HG02759 (cell line): Measurements from ENCODE around the gene LAMC3.

Experiments used
- ATAC-seq: cut with Tn5 transposase; IDR thresholded peaks from one replicate; pipeline ENCODE4 v1.9.1; 2021; ENCODE audit warnings: mild to moderate bottlenecking, moderate library complexity; ENCODE audit not compliant: unreplicated experiment

The LAMC3 gene

DNA sequence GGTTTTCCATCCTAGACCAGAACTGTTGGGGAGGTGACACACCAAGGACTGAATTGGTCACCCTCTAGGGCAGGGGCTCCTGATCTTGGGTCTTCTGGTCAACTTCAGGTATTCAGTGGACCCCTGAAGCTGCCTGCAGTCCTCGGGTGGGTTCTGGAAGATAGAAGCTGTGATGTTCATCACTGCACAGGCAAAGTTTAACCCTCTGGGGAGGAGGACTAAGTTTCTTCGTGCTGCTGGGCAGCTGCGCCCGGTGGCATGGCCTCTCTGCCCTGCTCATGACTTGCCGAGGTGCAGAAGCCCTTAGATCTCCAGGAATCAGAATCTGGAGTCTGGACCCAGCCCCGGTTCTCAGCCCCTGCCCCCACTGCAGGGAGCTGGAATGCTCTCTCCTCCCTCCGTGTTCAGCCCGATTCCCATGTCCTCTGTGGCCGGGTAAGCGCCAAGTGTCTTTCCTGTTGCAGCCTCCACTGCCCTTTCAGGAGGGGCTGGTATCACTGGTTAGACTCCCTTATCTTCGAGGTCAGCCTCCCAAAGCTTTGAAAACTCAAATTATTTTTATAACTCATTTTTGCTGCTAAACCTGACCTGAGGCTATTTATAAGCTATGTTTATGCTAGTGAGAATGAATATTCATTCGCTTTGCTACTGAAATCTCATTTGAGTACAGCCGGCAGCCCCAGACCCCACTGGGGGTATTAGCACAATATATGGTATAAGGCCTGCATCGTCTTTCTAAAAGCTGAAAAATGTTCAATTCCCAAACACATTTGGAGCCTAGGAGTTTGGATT, 1.7 kb downstream of the LAMC3 start:
- ATAC-seq = no peak

DNA sequence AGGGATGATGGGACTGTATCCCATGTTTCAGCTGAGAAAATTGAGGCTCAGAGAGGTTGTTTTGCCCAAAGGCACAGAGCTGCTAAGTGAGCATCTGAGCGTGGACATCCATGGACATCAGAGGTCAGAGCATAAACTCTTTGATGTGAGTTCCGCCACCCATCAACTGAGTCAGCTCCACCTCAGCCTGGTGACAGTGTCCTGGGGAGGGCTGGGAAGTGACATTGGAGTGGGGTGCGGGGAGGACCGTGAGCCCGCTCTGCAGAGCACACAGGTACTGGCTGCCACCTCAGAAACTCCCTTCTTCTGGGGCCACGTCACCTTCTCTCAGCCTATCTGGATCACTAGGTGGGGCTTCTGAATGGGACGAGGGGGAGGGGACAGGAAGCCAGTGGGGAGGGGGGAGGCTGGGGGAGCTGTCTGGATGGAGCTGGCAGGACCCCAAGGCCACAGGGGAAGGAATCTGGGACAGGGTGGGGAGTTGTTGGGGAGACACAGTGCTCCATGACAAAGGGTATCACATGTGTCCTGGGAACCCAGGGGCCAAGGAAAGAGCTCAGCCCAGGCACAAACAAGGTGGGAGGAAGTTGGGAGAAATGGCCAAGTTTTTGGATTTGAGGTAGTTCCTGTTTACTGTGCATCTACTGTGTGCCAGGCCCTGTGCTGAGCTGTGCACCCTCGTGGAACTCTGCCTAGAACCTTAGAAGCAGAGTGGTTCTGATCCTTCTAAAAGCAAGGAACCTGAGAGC, 2.5 kb downstream of the LAMC3 start:
- no peak for ATAC-seq

DNA sequence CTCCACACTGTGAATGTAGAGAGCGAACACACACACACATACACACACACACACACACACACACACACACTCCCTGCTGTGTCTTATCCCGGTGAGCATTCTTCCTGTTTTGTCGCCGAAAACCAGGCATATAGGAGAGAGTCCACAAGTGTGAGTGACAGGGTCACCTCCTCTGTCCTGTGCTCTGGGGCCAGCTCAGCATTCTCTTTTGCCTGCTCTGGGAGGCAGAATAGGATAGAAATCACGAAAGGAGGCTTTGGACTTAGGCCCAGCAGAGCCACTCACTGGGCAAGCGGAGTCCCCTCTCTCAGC, 3.0 kb downstream of the LAMC3 start:
- ATAC-seq = no peak

DNA sequence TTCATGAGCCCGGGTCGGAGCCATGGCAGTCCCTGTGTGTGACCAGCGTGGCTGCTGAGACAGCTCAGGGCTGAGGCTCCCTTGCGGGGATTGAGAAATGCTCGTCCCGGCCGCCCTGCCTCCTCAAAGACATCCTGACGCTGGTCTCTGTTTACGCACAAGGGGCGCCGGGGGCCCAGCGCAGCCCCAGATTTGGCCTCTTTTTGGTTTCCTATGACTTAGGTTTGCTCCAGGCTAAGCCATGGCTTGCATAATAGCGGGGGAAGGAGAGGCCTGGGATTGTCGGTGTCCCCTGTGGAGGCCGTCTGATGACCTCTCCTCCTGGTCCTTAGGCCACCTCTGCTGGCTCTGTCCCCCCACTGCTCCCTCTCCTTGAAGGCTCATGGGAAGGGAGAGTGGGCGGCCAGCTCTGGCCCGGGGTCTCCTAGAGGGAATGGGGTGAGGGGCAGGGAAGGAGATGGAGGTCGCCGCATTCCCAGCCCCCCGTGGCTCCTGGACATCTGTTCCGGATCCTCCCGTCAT, 3.5 kb downstream of the LAMC3 start:
- no peak for ATAC-seq

DNA sequence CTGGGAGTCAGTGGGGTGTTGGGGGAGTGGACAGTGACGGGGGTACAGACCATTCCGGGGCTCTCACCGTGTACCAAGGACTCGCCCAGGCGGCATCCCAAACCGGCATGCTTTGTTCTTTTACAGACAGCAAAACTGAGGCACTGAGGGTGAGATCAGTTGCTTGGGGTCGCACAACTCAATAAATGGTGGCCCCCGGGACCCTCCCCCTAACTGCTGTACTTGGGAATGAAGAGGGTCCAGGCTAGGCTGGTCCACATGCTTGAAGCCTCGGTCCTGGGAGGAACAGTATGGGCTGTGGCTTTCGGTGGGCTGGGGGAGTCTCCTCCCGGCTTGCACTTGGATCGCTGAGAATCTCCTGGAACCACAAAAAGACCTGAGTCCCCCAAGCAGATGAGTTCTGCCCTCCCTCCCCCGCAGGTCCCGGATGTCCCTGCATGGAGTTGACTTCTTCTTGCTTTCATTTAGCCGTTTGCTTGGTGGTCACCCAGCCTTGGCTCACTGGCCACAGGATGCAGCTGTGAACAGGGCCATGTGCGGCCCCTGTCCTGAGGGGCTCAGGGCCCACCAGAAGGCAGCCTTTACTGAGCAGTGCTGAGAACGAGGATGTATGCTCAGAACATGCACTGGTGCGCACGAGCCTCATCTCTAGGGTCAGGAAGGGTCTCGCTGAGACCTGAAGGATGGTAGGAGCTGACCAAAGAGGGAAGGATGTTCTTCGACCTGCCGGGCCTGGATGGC, 4.2 kb downstream of the LAMC3 start:
- ATAC-seq = no peak

DNA sequence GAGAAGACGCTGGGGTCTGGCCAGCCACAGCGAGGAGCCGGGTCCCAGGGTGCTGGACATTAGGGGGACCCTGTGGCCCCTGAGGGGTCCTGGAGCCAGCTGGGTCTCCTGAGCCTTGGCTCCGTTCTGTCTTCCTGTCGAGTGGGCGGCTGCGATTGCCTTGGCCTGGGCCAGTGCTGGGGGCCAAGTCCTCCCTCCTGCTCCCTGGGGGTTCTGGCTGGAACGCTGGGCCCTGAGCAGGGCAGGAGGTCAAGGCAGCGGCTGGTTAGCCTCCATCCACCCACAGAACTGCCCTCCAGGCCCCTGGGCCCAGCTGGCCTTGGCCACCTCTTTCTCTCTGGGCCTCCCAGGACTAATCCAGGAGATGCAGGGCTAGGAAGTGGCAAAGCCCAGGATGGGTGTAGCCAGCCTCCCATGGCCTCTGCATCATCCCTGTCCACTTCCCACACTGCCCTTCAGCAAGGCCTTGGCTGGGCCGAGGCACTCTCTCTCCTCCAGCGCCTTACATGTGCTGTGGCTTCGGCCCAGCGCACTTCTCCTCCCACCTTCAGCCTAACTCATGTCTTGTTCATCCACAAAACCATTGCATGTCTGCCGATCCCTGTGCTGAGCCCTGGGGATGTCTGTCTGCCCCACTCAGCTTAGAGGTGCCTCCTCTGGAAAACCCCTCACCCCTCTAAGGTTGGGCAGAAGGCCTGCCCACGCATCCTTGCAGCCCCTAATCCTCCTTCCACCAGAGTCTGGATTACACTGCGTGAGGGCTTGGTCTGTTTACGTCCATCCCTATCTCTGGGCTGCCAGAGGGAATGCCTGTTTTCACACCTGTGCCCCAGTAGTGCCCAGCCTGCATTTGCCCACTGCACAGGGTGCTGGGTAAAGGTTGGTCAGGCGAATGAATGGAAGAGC, 5.0 kb downstream of the LAMC3 start:
- ATAC-seq = no peak

DNA sequence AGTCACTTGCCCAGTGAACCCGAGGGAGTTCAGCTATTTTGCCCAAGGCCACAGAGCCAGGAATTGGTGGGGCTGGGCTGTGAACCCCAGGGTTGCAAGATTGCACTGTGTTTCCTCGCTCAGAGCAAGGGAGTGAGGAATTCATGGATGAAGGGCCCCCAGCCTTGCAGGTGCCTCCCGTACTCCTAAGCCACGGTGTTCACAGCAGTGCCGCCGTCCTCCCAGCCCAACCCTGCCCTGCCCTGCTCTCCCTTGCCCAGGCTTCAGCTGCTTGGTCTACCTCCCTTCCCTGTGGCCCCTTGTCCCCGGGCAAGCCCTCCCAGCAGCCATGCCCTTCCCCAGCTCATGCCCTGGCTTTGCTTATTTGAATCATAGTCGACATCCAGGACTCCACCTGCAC, 6.1 kb downstream of the LAMC3 start:
- no peak for ATAC-seq

DNA sequence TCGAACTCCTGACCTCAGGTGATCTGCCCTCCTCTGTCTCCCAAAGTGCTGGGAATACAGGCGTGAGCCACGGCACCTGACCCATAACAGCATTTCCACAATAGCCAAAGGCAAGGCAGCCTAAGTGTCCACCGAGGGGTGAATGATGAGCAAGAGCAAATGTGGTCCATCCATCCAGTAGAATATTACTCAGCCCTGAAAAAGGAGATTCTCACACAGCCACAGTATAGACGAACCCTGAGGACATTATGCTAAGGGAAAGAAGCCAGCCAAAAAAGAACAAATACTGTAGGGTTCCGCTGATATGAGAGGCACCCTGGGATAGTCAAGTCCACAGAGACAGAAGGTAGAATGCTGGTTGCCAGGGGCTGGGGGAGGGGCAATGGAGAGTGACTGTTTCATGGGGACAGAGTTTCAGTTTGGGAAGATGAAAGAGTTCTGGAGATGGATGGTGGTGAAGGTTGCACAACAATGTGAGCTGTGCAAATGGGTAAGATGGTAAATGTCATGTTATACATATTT, 7.0 kb downstream of the LAMC3 start:
- no peak for ATAC-seq

DNA sequence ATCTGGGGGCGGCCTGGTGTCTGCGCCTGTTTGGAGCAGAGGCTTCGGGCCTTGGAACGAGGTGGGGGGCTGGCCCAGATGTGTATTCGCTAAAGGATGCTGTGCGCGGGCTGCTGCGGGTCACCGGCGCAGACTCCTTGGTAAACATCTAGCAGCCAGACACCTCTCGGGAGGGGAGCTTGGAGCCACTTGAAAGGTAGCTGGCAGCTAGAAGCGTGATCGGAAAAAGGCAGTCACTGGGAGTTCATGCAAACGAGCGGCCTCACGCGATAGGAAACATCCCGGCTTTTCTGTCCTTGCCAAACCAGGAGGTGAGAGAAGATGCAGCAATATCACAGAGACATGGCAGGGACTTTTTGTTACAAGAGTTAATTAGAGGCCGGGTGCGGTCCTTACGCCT, 8.1 kb downstream of the LAMC3 start:
- no peak for ATAC-seq

DNA sequence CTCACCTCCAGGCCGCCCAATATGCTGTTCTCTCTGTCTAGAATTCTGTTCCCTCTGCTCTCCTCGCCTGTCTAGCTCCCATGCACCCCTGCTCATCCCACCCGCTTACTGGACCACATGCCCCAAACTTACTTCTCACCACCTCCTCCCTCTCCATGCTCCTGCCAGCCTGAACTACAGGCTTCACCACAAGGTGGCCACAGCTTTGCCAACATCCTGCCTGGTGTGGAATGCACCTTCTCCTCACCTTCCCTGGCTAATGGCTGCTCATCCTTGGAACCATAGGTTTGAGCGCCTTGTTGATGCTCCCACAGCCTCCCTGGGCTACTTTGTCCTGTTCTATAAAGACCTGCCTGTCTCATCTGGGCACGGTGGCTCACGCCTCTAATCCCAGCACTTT, 9.6 kb downstream of the LAMC3 start:
- ATAC-seq = no peak

DNA sequence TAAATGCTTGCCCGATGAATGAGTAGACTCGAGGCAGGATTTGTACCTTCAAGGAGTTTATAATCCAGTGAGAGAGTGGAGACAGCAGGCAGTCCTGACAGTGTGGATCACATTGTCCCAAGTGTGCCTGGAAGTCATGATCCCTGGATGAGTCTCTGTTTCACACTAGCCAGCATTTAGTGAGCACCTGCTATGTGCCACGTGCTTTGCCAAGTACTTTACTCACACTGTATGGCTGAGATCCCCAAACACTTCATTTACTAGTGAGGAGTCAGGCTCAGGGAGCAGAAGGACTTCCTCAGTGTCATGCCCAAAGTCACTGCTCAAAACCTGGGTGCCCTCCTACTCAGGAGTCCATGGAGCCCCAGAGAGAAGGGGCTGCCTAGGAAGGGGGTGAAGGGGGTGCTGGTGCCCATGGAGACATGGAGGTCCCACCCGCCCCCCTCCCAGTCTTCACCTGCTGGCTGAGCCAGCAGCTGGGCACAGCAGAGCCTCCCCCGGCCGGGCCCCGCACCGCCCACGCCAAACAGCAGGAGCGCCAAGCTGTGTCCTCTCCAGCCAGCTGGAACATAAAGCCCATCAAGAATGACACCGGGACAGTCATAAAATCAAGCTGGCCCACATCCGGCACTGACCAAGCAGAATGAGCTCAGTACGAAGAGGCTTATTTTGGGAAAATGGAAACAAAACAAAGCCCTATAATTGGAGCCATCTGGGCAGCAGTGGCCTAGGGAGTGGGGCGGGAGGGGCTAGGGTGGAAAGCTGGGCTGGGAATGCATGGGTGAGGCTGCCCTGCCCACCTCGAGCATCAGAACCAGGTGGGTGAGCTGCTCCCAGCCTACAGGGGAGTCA, 10.6 kb downstream of the LAMC3 start:
- ATAC-seq = no peak

DNA sequence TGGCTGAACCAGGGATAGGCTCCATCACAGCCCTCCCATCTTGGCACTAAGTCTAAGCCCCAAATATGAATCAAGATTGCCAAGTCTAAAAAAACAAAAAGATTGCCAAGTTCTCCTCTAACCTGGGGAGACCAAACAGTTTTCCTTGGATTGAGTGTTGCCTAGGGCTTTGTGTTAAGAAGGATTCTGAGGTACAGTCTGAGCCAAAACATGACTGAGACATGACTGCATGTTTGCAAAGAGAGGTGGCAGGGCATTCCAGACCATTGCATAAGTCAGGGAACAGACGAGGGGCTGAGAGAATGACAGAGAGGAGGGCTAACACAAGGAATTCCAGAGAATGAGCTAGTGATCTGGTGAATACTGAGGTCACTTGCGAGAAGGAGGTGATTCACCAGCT, 11.4 kb downstream of the LAMC3 start:
- no peak for ATAC-seq

DNA sequence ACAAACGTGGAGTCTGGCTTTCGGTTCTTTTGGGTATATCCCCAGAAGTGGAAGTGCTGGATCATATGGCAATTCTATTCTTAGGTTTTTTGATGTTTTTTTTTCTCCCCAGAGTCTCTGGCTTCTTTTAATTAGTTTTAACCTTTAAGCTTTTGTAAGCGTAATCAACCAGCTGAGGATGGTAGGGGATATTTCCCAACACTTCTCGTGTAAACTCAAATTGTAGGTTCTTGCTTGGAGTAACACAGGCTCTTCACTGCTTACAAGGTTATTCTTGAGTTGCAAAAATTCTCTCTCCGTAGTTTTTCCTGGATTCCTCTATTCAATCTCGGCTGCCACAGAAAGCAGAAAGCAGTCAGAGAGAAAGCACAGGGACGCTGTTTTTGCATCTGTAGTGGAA, 11.9 kb downstream of the LAMC3 start:
- no peak for ATAC-seq

DNA sequence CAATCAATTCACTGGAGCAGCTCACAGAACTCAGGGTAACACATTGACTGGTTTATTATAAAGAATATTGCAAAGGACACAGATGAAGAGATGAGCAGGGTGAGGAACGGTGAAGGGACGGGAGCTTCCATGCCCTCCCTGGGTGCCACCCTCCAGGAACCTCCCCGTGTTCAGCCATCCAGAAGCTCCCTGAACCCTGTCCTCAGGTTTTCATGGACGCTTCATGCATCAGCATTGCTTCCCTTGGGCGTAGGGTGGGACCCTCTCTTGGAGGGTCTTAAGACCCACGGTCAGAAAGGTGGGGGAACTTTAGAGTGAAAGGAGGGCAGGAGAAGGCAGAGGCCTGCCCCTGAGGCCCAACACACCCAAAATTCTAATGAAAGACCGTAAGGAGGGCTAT, 12.8 kb downstream of the LAMC3 start:
- ATAC-seq = no peak

DNA sequence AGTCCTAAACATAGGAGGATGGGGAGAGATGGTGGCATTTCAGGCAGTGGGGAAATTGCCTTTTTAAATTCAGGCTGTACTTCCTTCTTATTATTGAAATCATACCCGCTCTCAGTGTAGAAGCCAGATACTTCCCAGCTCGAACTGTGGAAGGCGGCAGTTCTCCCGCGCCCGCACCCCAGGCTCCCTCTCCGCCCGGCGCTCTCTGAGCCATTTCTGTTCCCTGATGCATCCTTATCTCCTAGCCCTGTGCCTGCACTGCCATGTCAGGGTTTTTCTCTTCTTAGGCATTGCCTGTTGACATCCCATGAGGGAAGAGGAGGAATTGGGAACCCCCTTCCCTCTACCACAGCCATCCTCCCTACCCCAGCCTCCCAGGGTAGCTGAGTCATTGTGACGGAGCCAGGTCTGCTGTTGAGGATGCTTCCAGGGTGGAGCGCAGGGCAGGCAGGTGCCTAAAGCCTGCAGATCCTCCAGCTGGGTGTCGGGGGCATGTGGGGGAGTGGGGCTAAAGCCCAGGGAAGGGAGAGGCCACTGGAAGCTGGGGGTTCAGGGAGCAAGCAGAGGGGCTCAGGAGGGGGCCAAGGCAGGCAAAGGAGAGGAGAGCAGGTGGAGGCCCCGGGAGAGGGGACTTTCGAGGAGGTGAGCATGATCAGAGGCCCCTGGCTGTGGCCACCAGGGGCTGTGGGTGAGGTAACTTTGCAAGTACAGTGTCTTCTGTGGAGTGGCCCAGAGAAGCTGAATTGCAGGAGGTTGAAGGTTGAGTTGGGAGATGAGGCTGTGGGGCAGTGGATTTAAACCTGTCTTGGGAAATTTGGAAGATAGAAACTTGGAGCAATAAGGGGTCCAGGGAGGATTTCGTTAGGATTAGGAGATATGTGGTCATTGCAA, 16.2 kb downstream of the LAMC3 start:
- no peak for ATAC-seq

DNA sequence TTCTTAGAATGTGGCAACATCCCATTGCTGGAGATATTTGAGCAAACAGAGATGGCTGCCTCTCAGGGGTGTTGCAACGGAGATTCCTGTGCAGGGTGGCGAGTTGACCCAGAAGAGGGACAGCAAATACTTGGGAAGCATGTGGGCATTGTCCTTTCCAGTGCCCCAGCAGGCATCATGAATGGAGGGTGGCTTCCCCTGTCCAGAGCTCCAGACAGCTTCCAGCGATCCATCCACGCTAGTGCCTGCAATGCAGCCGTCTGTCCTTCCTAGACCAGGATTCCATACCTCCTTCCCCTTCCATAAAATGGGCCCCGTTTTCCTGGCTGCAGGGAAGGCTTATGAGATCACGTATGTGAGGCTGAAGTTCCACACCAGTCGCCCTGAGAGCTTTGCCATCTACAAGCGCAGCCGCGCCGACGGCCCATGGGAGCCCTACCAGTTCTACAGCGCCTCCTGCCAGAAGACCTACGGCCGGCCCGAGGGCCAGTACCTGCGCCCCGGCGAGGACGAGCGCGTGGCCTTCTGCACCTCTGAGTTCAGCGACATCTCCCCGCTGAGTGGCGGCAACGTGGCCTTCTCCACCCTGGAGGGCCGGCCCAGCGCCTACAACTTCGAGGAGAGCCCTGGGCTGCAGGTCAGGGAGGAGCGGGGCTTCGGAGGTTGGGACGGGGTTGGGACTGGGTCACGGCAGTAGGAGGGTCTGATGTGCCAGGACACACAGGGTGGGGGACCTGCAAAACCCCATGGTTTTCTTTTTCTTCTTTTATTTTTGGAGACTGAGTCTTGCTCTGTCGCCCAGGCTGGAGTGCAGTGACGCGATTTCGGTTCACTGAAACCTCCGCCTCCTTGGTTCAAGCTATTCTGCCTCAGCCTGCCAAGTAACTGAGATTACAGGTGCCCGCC, 17.2 kb downstream of the LAMC3 start:
- no peak for ATAC-seq

DNA sequence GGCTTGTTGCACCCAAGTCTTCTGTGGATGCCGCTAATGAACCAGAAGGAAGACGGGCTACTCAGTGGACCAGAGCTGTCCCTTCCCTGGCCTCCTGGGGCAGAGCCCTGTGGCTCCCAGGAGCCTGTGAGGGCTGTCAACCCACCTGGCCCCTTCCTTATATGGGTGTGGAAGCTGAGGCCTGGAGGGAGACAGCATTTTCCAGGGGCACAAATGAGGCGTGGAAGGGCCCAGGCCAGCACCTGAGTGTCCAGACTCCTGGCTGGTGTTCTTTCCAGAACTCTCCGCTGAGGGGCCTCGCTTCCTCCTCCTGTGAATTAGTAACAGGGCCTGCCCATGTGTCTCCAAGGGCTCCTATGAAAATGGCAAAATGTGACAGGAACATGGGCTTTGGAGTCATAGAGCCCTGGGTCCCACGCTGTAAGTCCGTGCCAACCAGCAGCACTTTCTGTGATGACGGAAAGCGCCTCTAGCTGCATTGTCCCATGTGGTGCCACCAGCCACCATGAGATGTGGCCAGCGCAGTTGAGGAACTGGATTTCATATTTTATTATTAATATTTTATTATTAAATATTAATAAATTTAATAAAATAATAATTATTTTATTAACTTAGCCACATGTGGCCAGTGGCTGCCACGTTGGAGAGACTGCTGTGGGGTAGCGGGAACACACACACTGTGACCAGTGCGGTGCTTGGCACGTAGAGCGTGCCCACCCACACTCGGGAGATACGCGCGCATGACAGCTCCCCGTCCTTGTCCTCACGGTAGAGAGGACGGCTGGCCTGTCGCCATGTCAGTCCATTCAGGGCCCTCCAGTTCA, 18.3 kb downstream of the LAMC3 start:
- ATAC-seq = no peak
